HG03521 (cell line): ENCODE results near the gene ZNF786.
"Not testable (repeated sequence)": the region's sequence is repeated elsewhere in the genome, so short reads cannot be mapped to it uniquely, and the experiment has no call there.

Experiments used
- ATAC-seq: cut with Tn5 transposase; IDR thresholded peaks from one replicate; pipeline ENCODE4 v1.9.1; 2021; ENCODE audit warnings: mild to moderate bottlenecking, moderate library complexity; ENCODE audit not compliant: unreplicated experiment

ZNF786 gene

GRCh38 chr7:149085866-149086265, 4.7 kb downstream of the ZNF786 start:
- no peak for ATAC-seq

- ATAC-seq: no peak
Observed at GRCh38 chr7:149084407-149084806, 6.1 kb downstream of the ZNF786 start.

GRCh38 chr7:149081914-149082313, 8.6 kb downstream of the ZNF786 start:
- no peak for ATAC-seq

DNA sequence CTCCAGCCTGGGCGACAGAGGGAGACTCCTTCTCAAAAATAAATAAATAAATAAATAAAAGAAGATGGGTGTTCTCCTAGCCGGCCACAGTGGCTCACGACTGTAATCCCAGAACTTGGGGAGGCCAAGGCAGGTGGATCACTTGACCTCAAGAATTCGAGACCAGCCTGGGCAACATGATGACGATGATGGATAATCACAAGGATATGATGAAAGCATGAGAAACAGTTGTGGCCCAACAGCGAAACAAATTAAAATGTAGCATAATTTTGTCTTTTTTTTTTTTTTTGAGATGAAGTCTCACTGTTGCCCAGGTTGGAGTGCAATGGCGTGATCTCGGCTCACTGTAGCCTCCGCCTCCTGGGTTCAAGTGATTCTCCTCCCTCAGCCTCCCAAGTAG, 12.9 kb downstream of the ZNF786 start:
- no peak for ATAC-seq

DNA sequence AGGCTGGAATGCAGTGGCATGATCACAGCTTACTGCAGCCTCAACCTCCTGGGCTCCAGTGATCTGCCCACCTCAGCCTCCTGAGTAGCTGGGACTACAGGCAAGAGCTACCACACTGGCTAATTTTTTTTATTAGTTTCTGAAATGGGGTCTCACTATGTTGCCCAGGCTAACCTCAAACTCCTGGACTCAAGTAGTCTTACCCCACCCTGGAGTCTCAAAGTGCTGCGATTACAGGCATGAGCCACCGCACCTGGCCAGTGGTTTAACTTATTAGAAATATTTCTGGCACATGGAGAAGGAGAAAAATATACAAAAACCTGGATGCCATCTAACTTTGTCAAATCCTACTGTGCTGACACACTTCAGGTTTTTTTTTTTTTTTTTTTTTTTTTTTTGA, 15.2 kb downstream of the ZNF786 start:
- no peak for ATAC-seq

DNA sequence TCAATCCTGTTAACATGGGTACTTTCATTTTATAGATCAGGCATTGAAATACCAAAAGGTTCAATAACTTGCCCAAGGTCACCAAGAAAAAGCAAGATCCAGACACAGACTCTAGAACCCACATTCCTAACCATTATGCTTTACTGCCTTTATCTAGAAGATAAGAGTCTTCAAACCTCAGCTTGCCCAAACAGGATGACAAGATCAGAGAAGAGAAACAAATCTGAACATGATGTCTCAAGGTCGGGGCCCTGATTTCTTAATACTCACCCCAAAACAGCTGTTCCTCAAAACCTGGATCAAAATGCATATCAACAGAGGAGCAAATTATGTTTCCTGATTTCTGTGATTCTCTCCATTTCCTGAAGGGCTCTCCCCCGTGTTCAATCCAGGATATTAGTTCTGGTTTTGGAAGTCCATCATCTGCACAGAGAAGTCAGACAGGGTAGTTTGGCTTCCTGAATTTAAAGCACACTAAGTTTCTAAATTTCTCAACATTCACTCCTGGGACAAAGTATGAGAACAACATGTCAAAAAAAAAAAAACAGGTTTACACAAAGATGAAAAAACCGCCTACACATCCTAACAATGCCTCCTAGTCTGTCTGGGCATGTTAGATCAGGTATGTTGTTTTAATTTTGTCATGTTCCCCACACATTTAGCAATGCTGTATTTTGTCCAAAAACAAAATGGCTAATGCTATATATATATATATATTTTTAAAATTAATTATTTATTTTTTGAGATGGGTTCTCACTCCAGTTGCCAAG, 16.2 kb downstream of the ZNF786 start:
- ATAC-seq: no peak

DNA sequence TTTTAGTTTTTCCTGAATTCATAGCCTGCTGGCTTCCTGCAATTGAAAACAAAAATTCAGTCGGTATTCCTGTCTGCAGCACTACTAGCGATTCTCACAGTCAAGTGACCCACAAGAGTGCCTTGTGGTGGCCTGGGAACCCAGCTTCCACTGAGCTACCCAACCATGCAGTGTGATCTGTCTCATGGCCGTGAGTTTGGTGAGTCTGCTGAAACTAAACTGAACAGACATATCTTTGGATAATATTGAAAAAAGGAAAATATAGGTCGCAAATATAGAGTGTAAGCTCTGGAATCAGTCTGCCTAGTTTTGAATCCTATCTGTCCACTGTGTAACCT, 18.1 kb downstream of the ZNF786 start:
- no peak for ATAC-seq

- peak; percentile 55 for ATAC-seq
Observed at GRCh38 chr7:149071641-149072437, 18.7 kb downstream of the ZNF786 start.

DNA sequence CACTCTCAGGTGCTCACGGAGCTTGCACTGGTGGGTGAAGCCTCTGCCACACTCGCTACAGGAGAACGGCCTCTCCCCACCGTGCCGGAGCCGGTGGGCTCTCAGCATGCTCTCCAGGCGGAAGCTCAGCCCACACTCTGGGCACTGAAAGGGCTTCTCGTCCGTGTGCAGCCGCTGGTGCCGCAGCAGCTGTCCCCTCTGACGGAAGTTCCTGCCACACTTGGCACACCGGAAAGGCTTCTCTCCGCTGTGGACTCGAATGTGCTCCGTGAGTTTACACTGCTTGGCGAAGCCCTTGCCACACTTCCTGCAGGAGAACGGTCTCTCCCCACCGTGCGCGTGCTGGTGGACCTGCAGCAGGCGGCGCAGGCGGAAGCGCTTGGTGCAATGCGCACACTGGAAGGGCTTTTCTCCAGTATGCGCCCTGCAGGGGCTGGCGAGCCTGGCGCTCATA, 19.3 kb downstream of the ZNF786 start:
- no peak for ATAC-seq

DNA sequence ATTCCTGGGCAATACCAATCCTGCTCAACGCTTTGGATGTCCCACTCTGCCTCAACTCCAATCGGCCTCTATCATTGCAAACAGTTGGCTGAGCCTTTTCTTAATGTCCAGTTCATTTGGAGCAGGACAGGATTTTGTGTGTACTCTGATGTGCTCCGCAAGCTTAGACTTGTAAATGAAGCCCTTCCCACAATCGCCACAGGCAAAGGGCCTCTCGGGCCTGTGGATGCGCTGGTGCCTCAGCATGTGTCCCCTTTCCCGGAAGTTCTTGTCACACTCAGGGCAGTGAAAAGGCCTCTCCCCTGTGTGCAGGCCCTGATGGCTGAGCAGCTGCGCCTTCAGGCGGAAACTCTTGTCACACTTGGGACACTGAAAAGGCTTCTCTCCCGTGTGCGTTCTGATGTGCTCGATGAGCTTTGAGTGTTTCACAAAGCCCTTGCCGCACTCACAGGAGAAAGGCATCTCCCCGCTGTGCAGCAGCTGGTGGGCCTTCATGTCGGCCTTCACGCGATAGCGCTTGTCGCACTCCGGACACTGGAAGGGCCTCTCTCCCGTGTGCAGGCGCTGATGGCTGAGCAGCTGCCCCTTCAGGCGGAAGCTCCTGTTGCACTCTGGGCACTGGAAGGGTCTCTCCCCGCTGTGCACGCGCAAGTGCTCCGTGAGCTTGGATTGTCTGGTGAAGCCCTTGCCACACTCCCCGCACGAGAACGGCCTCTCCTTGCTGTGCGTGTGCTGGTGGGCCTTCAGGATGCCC, 20.0 kb downstream of the ZNF786 start:
- no peak for ATAC-seq

- ATAC-seq: no peak
Observed at GRCh38 chr7:149067869-149068268, 22.6 kb downstream of the ZNF786 start.

- ATAC-seq: no peak
Observed at GRCh38 chr7:149063476-149063875, 27.0 kb downstream of the ZNF786 start.

GRCh38 chr7:149062217-149062899, 28.2 kb downstream of the ZNF786 start:
- not testable (repeated sequence) for ATAC-seq

- ATAC-seq: no peak
Observed at GRCh38 chr7:149060156-149060555, 30.4 kb downstream of the ZNF786 start.

- ATAC-seq: no peak
Observed at GRCh38 chr7:149053885-149054284, 36.6 kb downstream of the ZNF786 start.

GRCh38 chr7:149053384-149053783, 37.1 kb downstream of the ZNF786 start:
- ATAC-seq: no peak

DNA sequence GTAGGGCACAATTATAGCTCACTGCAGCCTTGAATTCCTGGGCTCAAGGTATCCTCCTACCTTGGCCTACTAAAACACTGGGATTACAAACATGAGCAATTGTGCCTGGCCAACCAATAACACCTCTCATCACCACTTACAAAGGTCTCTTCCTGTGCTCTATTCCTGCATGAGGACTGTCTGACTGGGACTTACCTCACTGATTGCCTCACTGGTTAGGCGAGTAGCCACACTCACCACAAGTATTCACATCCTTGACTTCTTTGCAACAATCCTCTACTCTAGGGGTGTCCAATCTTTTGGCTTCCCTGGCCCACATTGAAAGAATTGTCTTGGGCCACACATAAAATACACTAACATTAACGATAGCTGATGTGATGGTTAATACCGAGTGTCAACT, 39.6 kb downstream of the ZNF786 start:
- ATAC-seq: no peak

DNA sequence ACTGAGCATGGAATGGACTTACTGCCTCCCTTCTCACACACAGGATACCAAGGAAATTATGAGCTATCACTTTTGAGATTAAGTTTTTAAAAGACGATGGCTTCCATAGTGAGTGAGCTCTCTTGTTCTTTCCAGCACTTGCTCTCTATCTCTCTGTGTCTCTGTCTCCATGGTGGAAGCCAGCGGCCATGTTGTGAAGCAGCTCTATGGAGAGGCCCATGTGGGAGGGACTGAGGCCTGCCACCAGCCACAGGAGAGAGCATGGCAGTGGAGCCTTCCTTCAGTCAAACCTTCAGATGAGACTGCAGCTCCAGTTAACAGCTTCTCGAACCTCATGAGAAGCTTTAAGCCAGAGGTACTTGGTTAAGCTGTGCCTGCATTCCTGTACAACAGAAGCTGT, 41.7 kb downstream of the ZNF786 start:
- no peak for ATAC-seq

- ATAC-seq: no peak
Observed at GRCh38 chr7:149046416-149046815, 44.1 kb downstream of the ZNF786 start.

GRCh38 chr7:149043936-149044335, 46.6 kb downstream of the ZNF786 start:
- ATAC-seq: no peak

DNA sequence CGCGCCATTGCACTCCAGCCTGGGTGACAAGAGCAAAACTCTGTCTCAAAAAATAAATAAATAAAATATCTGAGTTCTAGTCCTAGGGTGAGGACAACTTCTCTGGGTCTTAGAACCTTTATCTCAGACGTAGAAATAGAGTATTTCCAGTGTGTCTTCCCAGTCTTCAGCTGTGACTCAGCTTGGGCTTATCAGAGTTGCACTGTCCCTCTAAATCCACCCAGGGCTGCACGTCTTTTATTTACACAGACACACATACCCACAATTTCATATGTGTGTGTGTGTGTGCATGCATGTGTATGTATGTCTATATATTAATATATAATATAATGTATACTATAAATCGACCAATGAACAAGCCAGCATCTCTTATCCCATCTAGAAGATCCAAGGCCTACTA, 49.2 kb downstream of the ZNF786 start:
- ATAC-seq: no peak
